NCI-H446 treated with DMSO at 0.1 percent for 48 hours (cell line): ENCODE data around the gene NABP2.

ENCODE experiments used
- DNase-seq: peaks from one replicate; lab custom pipeline; 2025; lab: John Stamatoyannopoulos, UW

The NABP2 gene

GRCh38 chr12:56213878-56214277 is 10.3 kb upstream of the NABP2 start:
- no peak for DNase-seq

- peak; percentile 1 for DNase-seq
Observed at GRCh38 chr12:56216461-56216860, 7.7 kb upstream of the NABP2 start.

GRCh38 chr12:56219840-56220239 is 4.3 kb upstream of the NABP2 start:
- DNase-seq: no peak

- DNase-seq: no peak
Observed at GRCh38 chr12:56220611-56221231, 3.4 kb upstream of the NABP2 start.

DNA sequence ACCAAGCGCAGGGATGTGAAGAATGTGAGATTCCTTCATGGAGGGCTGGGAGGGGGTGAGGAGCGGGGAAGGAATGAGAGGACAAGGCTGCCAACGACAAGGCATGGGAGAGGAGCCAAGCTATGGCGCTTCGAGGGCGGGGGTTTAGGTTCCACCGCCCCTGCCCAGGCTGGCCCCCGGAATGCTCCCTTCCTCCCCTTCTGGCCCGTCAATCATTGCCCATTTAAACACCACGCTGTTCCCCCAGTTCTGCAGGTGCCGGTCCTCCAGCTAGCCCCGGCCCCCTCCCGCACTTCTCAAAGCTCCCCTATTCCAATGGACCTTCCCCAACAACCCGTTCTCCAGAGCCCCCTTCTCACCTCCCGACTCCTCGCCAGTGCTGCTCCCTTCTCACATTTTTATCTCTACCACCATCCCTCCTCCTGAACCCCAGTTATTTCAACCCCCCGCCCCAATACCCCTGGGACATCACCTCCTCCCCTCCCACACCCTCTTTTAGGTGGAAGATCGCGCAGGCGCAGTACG is 2.8 kb upstream of the NABP2 start:
- DNase-seq: peak; percentile 25

DNA sequence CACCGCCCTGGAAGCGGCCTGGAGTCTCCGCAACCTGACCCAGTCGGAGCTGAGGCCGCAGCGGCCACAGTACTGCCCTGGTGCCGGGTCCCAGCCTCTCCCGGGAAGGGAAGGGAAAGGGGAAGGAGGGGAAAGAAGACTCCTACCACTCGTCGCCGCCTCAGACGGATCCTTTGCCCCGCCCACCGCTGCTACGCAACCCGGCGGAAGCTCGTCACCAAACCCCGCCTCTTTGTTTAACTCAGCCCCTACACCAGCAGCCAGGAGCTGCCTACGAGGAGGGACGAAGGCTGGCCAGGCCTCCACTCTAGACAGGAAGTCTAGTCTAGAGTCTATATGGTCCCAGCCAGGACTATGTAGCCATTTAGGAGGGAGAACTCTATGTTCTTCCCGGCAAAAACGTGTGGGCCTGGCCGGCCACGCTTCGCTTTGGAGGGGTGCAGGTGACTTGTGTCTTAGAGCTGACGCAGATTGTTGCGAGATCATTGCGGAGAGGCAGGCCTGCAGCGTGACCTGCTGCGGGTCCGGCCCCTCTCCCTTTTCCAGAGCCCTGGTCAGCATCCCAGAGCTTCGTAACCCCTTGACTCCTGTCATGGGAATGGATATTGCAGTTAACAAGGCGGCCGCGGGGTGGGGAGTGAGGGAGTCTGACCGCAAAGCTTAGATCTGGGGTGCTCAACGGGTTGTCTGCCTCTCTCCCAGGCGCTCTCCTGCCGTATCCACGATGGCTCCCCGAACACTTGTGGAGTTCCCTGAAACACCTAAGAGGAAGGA is 2.2 kb upstream of the NABP2 start, which contains the start of gene RNF41:
Gene RNF41 (minus strand): TSS at position 166 of the 774 bp plus-strand sequence. CDS start 7,875 bp downstream, outside the sequence.
- peak; percentile 93 for DNase-seq

DNA sequence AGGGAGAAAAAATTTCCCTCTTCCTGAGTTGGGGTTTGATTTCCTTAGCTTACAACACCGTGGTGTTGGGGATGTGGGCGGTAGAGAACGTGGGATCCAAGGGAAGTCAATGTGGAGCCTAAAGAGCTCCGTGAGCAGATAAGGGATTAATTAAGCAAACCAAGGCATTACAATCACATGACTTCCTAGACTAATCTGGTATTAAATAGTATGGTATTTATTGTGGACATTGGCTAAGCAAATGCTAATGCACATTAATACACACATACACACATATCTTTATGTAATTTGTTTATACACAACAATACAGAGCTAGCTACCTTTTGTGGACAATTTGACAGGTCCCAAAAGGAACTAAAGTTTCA is 1.6 kb upstream of the NABP2 start:
- DNase-seq: no peak

- DNase-seq: no peak
Observed at GRCh38 chr12:56223571-56224101, 506 bp upstream of the NABP2 start.

DNA sequence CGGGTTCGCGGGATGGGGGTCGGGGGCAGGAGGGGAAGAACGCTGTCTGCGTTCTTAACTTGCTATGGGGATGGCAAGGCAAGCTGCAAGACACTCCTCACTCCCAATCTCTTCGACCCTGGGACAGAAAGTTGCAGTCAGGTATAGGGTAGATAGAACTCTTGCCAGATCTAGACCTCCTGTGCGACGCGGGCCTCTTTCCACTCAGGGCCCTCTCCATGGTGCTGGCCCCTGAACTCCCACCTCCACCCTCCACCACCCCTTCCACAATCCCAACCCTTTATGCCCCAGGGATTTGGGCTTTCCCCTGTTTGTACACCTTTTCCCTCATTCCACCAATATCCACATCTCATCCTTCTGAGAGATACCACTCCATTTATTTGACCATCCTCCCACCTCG is 812 bp downstream of the NABP2 start:
- DNase-seq: no peak

GRCh38 chr12:56229082-56229481 is 4.9 kb downstream of the NABP2 start:
- no peak for DNase-seq

DNA sequence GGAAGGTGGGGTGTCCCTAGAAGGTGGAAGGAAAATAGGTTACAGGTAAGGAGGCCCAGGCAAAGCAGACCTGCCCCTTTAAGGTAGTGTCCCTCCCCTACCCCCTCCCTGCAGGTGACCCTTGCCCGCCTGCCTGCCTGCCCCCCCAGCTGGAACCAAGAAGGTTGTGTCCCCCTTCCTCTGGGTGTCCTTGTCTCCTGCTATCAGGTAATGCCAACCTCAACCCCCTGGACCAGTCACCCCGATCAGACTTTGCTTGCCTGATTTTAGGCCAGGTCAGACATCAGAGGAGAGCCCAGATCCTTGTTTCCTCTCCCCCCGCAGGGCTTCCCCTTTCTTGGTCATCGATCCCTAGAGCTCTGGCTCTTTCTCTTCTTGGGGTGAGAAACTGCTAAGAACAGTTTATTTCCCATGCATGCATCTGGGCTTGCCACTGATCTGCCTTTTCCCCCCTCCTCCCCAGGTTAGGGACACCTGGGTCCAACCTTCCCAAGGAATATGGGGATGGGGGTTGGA is 5.8 kb downstream of the NABP2 start, which contains the start of gene SLC39A5:
Gene SLC39A5 (plus strand): TSS at position 136 of the 516 bp plus-strand sequence. CDS start 1,224 bp downstream, outside the sequence.
- no peak for DNase-seq

DNA sequence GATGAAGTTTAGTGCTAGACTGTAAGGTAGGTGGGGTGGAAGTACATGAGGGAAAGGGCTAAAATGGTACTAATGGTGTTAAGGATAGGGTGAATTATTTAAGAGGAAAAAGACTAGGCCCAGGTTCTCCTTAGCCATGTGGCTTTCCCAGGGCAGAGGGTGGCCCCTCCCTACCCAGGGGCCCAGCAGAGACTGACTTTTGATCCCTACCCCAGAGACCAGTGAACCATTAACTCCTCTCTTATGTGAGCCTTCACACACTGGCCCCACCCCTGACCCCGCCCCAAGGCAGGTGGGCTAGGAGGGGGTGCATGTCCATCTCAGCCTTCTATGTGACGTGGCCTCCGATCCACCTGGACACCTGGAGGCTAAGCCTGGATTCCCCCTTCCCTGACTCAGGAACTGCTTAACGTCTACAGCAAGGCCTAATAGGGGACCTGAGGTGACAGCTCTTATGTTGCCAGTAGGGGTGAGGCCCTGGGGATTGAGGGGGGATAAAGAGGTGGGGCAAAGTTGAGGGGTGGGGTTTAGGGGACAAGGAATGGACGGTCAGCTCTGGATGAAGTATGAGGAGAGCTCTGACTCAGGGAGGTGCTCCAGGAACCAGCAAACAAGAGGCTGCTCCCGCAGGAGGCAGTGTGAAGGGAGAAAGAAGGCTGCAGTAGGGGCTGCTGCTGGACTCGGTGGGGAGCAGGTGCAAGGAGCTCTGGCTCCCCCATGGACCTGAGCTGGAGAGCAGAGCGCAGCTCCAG is 6.5 kb downstream of the NABP2 start:
- no peak for DNase-seq

DNA sequence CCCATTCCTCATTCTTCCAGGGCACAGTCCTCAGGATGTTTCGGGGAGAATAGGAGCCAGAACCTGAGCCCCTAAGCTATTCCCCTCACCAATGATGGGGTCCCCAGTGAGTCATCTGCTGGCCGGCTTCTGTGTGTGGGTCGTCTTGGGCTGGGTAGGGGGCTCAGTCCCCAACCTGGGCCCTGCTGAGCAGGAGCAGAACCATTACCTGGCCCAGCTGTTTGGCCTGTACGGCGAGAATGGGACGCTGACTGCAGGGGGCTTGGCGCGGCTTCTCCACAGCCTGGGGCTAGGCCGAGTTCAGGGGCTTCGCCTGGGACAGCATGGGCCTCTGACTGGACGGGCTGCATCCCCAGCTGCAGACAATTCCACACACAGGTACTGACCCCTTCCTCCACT is 7.0 kb downstream of the NABP2 start:
- DNase-seq: no peak

DNA sequence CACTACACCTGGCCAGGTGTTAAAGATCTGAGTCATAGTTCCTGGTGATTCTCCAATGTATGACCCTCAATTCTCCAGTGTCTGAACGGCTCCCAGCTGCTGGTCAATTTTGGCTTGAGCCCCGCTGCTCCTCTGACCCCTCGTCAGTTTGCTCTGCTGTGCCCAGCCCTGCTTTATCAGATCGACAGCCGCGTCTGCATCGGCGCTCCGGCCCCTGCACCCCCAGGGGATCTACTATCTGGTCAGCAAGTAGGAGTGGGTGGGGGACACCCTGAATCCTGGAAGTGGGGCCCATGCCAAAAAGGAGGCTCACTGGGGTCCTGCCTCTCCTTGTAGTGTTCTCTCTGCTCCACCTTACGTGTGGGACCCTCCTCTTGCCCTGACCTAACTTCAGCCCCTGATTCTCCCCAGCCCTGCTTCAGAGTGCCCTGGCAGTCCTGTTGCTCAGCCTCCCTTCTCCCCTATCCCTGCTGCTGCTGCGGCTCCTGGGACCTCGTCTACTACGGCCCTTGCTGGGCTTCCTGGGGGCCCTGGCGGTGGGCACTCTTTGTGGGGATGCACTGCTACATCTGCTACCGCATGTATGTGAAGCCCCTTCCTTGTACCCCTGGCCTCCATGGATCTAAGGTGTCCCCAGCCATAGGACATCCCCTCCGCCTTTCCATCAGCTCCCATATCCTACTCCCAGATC is 10.7 kb downstream of the NABP2 start:
- DNase-seq: no peak

- no peak for DNase-seq
Observed at GRCh38 chr12:56236091-56236490, 11.9 kb downstream of the NABP2 start.

DNA sequence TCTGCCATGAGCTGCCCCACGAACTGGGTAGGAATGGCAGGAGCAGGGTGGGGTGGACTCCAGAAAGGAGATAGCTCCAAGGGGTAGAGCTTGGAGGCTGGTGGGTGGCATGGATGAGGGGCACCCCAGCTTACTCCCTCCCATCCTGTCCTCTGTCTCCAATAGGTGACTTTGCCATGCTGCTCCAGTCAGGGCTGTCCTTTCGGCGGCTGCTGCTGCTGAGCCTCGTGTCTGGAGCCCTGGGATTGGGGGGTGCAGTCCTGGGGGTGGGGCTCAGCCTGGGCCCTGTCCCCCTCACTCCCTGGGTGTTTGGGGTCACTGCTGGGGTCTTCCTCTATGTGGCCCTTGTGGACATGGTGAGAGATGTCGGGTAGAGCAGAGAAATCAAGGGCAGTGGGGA is 12.8 kb downstream of the NABP2 start:
- no peak for DNase-seq

GRCh38 chr12:56237552-56237951 is 13.4 kb downstream of the NABP2 start:
- no peak for DNase-seq

DNA sequence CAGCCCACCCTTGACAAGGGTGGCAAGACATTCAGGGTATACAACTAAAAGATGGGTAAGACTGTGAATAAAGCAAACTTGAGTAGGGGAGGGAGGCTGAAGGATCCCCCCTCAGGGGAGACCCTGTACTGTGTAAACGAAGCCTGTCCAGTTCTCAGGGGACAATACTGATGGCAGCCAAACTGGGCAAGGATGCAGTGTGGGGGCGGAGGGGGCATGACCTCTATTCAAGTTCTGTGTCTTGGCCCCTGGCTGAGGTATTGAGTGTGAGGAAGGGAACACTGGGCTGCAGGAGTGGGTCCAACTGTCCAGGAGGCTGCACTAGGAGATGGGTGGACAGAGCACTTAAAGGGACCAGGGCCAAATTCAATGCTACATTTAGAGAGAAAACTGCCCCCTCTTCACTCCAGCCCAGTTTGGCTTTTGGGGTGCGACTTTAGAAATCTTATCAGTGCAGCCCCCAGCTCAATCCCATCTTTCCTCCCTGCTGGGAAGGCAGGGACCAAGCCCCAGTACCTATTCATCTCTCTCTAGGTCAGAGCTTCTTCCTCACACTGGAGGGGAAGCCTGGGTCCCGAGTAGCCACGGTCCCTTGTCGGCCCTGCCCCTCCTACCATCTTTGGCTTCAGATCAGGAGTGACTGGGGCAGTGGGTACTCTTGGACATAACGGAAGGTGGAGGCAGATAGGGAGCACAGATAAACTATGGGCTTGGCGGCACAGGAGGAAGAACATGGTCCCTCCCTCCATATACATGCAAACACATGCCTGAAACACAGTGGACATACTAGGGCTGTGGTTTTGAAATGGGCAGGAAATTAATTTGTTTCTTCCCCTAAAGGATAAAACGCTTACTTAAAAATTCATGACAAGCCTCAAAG is 17.5 kb downstream of the NABP2 start:
- DNase-seq: no peak

GRCh38 chr12:56242986-56243385 is 18.8 kb downstream of the NABP2 start:
- no peak for DNase-seq

GRCh38 chr12:56243731-56244181 is 19.6 kb downstream of the NABP2 start:
- no peak for DNase-seq
